ENCODE results near the gene CTDSP2.
A peak's percentile ranks its signal among the peaks of the same experiment; 100 is the strongest.
"Not testable (repeated sequence)": the region's sequence is repeated elsewhere in the genome, so short reads cannot be mapped to it uniquely, and the experiment has no call there.

CTDSP2 gene

DNA sequence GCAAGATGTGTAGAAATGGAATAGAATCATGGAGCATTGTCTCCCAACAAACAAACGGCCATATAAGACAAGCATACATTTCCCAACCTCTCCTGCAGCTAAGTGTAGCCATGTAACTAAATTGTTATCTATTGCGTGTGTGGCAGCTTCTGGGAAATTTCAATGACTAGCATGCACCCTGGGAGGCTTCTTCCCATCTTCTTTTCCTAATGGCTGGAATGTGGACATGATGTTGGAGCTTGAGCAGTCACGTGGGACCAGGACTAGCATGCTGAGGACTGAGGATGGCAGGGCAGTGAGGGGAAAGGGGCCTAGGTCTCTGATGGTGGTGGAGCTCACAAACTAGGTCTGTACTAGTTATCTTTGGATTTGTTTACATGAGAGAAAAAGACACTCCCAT, 21.7 kb upstream of the CTDSP2 start:
- no peak for TF ChIP-seq YY1 (IDR thresholded peaks at IDR 0.05; ENCODE audit: insufficient read depth, insufficient read length)
- TF ChIP-seq SUZ12 (IDR thresholded peaks at IDR 0.05; ENCODE audit: extremely low read depth, insufficient read depth, insufficient read length): no peak
- no peak for TF ChIP-seq ZNF274 (IDR thresholded peaks at IDR 0.05; ENCODE audit: low read depth, low read length)
- H3K36me3 ChIP-seq (ENCODE audit: insufficient read depth, insufficient read length, low read length): no peaks in the 10 kb centered on the region

DNA sequence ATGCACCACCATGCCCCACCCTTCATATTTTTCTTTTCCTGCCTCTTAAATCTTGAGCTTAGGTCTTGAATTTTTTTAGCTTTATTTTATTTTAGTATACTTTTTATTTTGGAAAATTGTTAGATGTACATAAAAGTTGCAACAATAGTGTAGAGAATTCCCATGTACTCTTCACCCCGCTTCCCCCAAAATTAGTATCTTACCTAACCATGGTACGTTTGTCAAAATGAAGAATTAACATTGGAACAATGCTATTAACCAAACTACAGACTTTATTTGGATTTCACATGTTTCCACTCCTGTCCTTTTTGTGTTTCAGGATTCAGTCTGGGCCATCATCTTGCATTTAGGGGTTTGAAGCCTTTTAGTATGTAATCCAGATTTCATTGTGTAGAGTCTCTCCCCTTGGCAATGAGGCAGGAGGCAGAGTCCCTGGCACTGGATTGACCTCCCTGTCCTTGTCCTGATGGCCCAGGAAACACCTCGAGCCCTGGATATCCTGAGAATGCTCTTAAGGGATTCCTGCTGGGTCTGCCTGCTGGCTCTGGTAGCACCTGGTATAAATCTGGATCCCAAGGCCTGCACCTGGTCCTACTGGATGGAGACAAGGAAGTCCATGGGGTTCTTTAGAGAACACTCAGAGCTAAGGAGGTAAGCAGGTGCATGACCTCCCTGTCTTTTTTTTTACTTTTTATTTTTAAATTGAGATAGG, 19.9 kb upstream of the CTDSP2 start:
- no peak for DNase-seq (ENCODE audit: low read depth, low spot score)
- Histone ChIP-seq H3K4me1 (ENCODE audit: insufficient read depth, insufficient read length) (peaks cover 7% of the 10 kb centered on the region), H3K4me3 (ENCODE audit: insufficient read length, low read depth) (no peak overlapping the region), H3K9ac (ENCODE audit: insufficient read length, low read depth) (no peak overlapping the region), H3K27me3 (ENCODE audit: insufficient read depth, insufficient read length) (peaks cover 44% of the 10 kb centered on the region), H3K9me3 (ENCODE audit: insufficient read depth, low read length) (no peaks in the 10 kb centered on the region), H3K36me3 (ENCODE audit: insufficient read depth, insufficient read length, low read length) (no peaks in the 10 kb centered on the region)
- TF ChIP-seq YY1 (IDR thresholded peaks at IDR 0.05; ENCODE audit: insufficient read depth, insufficient read length) (no peak), SUZ12 (IDR thresholded peaks at IDR 0.05; ENCODE audit: extremely low read depth, insufficient read depth, insufficient read length) (no peak), ZNF274 (IDR thresholded peaks at IDR 0.05; ENCODE audit: low read depth, low read length) (no peak)

More for the DNA sequence above, 21.7 kb upstream of the CTDSP2 start:
- H3K4me1 ChIP-seq (ENCODE audit: insufficient read depth, insufficient read length): peaks cover 7% of the 10 kb centered on the region
- no peak overlapping the region for H3K4me3 ChIP-seq (ENCODE audit: insufficient read length, low read depth)
- no peak overlapping the region for H3K9ac ChIP-seq (ENCODE audit: insufficient read length, low read depth)
- H3K27me3 ChIP-seq (ENCODE audit: insufficient read depth, insufficient read length): peaks cover 37% of the 10 kb centered on the region
- no peaks in the 10 kb centered on the region for H3K9me3 ChIP-seq (ENCODE audit: insufficient read depth, low read length)
- DNase-seq (ENCODE audit: low read depth, low spot score): no peak

DNA sequence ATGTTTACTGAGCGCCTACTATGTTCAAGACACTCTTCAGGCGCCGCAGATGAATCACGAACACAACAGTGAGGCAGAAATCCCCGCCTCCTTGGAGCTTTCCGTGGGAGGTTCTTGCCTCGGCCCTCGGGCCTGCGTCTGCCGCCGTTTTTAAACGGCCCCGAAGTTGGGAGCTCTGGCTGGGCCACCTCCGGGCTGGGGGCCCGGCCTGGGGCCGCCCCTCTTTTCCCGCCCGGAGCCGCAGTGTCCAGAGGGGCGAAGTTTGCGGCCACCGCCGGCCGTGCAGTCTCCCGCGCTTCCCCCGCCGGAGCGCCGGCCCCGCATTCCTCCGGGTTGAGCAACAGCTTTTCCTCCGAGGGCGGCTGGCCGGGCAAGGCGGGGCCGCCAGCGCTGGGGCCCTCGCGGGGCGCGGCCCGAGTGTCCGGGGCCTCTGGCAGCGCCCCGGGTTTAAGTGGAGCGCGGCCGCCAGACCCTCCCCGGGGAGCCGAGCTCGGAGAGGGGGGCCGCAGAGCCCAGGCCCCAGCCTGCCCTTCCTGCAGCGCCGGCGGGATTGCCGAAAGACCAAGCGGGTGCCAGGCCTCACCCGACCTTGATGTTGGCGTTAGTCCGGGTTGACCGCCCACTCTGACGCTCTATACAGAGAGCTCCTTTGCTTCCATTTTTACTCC, 18.7 kb upstream of the CTDSP2 start:
- peak overlapping the region; percentile 43 for H3K4me3 ChIP-seq (ENCODE audit: insufficient read length, low read depth)
- peaks cover 44% of the 10 kb centered on the region for H3K27me3 ChIP-seq (ENCODE audit: insufficient read depth, insufficient read length)
- no peaks in the 10 kb centered on the region for H3K9me3 ChIP-seq (ENCODE audit: insufficient read depth, low read length)
- TF ChIP-seq SUZ12 (IDR thresholded peaks at IDR 0.05; ENCODE audit: extremely low read depth, insufficient read depth, insufficient read length) (peak; percentile 48), ZNF274 (IDR thresholded peaks at IDR 0.05; ENCODE audit: low read depth, low read length) (no peak)
- H3K4me1 ChIP-seq (ENCODE audit: insufficient read depth, insufficient read length): peaks cover 7% of the 10 kb centered on the region
- H3K36me3 ChIP-seq (ENCODE audit: insufficient read depth, insufficient read length, low read length): no peaks in the 10 kb centered on the region
- no peak for DNase-seq (ENCODE audit: low read depth, low spot score)
- H3K9ac ChIP-seq (ENCODE audit: insufficient read length, low read depth): peak overlapping the region; percentile 82

DNA sequence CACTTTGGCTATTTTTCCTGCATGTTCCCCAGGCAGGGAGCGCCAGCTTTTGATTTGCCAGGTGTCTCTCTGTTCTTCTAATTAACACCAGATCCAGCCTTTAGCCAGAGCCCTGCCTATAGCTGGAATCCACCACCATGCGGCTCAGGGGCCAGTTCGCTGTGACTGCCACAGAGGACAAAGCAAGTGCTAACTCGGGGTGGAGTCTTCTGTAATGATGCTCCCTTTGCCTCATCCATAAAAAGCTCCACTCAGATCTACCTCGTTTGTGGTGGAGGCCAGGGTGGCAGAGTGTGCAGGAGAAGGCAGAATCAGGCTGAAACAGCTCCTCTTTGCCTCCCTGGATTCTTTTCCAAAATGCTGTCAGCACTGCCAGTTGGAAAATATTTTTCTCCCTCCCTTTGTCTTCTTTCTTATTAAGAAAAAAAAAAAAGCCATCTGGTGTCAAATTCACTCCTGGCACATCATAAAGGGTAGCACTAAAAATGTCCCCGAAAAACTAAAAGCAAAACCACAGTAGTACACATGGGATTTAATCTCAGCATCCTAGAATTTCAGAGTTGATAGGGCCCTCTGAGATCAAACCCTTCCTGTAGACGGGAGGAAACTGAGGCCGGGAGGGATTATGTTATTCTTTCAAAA, 18.0 kb upstream of the CTDSP2 start:
- Histone ChIP-seq H3K9ac (ENCODE audit: insufficient read length, low read depth) (peak overlapping the region; percentile 53), H3K4me3 (ENCODE audit: insufficient read length, low read depth) (peak overlapping the region; percentile 43), H3K27me3 (ENCODE audit: insufficient read depth, insufficient read length) (peaks cover 44% of the 10 kb centered on the region), H3K36me3 (ENCODE audit: insufficient read depth, insufficient read length, low read length) (no peaks in the 10 kb centered on the region), H3K9me3 (ENCODE audit: insufficient read depth, low read length) (no peaks in the 10 kb centered on the region), H3K4me1 (ENCODE audit: insufficient read depth, insufficient read length) (peaks cover 7% of the 10 kb centered on the region)
- DNase-seq (ENCODE audit: low read depth, low spot score): no peak
- TF ChIP-seq YY1 (IDR thresholded peaks at IDR 0.05; ENCODE audit: insufficient read depth, insufficient read length) (no peak), SUZ12 (IDR thresholded peaks at IDR 0.05; ENCODE audit: extremely low read depth, insufficient read depth, insufficient read length) (no peak), ZNF274 (IDR thresholded peaks at IDR 0.05; ENCODE audit: low read depth, low read length) (no peak)

DNA sequence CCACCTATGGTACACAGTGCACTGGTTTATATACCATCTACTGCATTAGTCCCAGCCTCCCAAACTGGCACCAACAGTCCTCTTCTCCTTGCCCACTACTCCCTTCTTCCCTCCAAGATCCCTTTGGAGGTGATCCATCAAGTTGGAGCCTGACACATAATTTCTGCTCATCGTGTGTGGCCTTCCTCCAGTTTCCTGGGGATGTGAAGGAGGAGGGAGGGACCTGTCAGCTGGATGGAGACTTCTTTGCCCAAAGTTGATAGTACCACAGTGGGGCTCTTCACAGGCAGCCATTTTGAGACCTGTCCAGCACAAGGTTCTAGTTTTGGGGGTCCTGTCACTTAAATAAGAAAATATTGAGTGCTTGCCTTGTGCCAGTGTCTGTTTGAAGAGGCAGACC, 17.1 kb upstream of the CTDSP2 start:
- no peaks in the 10 kb centered on the region for H3K36me3 ChIP-seq (ENCODE audit: insufficient read depth, insufficient read length, low read length)
- no peaks in the 10 kb centered on the region for H3K9me3 ChIP-seq (ENCODE audit: insufficient read depth, low read length)
- TF ChIP-seq SUZ12 (IDR thresholded peaks at IDR 0.05; ENCODE audit: extremely low read depth, insufficient read depth, insufficient read length): no peak
- TF ChIP-seq ZNF274 (IDR thresholded peaks at IDR 0.05; ENCODE audit: low read depth, low read length): no peak
- TF ChIP-seq YY1 (IDR thresholded peaks at IDR 0.05; ENCODE audit: insufficient read depth, insufficient read length): no peak
- no peak overlapping the region for H3K4me3 ChIP-seq (ENCODE audit: insufficient read length, low read depth)
- H3K4me1 ChIP-seq (ENCODE audit: insufficient read depth, insufficient read length): peaks cover under 1% of the 10 kb centered on the region
- peaks cover 44% of the 10 kb centered on the region for H3K27me3 ChIP-seq (ENCODE audit: insufficient read depth, insufficient read length)
- no peak for DNase-seq (ENCODE audit: low read depth, low spot score)
- no peak overlapping the region for H3K9ac ChIP-seq (ENCODE audit: insufficient read length, low read depth)

DNA sequence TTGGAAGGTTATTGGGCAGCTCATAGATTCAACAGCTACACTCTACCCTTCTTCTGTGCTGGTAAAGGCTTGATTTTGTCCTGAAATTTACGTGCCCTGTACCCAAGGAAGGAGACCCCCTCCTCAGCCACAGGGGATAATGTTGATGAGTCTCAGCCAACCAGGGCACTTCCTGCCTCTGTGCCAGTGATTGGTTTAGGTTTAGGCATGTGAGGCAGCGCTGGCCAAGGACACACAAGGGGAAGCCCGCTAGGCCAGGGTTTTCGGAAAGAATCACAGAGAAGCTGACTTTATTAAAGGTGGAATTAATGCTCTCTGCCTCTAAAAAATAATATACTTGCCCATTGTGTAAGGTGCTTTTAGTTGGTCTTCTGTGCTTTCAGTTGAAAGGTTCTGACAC, 15.4 kb upstream of the CTDSP2 start:
- no peaks in the 10 kb centered on the region for H3K4me1 ChIP-seq (ENCODE audit: insufficient read depth, insufficient read length)
- H3K9ac ChIP-seq (ENCODE audit: insufficient read length, low read depth): no peak overlapping the region
- no peak overlapping the region for H3K4me3 ChIP-seq (ENCODE audit: insufficient read length, low read depth)
- TF ChIP-seq SUZ12 (IDR thresholded peaks at IDR 0.05; ENCODE audit: extremely low read depth, insufficient read depth, insufficient read length) (no peak), YY1 (IDR thresholded peaks at IDR 0.05; ENCODE audit: insufficient read depth, insufficient read length) (no peak), ZNF274 (IDR thresholded peaks at IDR 0.05; ENCODE audit: low read depth, low read length) (no peak)
- H3K36me3 ChIP-seq (ENCODE audit: insufficient read depth, insufficient read length, low read length): no peaks in the 10 kb centered on the region
- peaks cover 44% of the 10 kb centered on the region for H3K27me3 ChIP-seq (ENCODE audit: insufficient read depth, insufficient read length)
- no peaks in the 10 kb centered on the region for H3K9me3 ChIP-seq (ENCODE audit: insufficient read depth, low read length)
- DNase-seq (ENCODE audit: low read depth, low spot score): no peak

DNA sequence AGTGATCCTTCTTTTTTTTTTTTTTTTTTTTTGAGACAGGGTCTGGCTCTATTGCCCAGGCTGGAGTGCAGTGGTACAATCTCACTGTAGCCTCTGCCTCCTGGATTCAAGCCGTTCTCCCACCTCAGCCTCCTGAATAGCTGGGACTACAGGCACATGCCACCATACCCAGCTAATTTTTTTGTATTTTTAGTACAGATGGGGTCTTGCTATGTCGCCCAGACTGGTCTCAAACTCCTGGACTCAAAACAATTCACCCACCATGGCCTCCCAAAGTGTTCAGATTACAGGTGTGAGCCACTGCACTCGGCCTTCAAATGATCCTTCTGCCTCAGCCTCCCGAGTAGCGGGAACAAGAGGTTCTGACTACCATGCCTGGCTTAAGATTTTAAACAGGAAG, 14.4 kb upstream of the CTDSP2 start:
- H3K27me3 ChIP-seq (ENCODE audit: insufficient read depth, insufficient read length): peaks cover 34% of the 10 kb centered on the region
- H3K9ac ChIP-seq (ENCODE audit: insufficient read length, low read depth); H3K36me3 ChIP-seq (ENCODE audit: insufficient read depth, insufficient read length, low read length); H3K4me1 ChIP-seq (ENCODE audit: insufficient read depth, insufficient read length); H3K9me3 ChIP-seq (ENCODE audit: insufficient read depth, low read length); DNase-seq (ENCODE audit: low read depth, low spot score); H3K4me3 ChIP-seq (ENCODE audit: insufficient read length, low read depth): not testable (repeated sequence)

Data from NT2/D1 (cell line).